Activated CD4-positive, alpha-beta memory T cell treated with anti-CD3 and anti-CD28 coated beads, Interleukin-2, amount 10 ng/mL, durations not matched to agents 7 days and 5 days (primary cell): ENCODE data around the gene ATP10D. TPM values are rescaled to one million over a fixed set of nuclear protein-coding genes. Genes with fewer than 3 reads are reported as not detected.
"Not testable (repeated sequence)": the region's sequence is repeated elsewhere in the genome, so short reads cannot be mapped to it uniquely, and the experiment has no call there.

Source experiments
- CTCF ChIA-PET: fragments of 350-600 bp; sonication (Branson Sonifier 250); formaldehyde crosslinking; loops from one replicate; lab custom pipeline; 2021; ENCODE audit warnings: antibody characterized with exemption, inconsistent platforms; lab: Charles Lee
- POLR2A ChIA-PET: fragments of 350-600 bp; sonication (Branson Sonifier 250); formaldehyde crosslinking; loops from one replicate; lab custom pipeline; 2021; ENCODE audit warnings: antibody characterized with exemption; lab: Charles Lee
- DNase-seq: peaks from one replicate; pipeline ENCODE4 v3.0.0-alpha.2; 2020
- H3K27ac Mint-ChIP-seq: one replicate; pipeline ENCODE4 v1.8.0; 2021; ENCODE audit warnings: mild to moderate bottlenecking, mixed read lengths
- H3K27me3 Mint-ChIP-seq: one replicate; pipeline ENCODE4 v1.8.0; 2021; ENCODE audit warnings: mixed read lengths
- H3K36me3 Mint-ChIP-seq: one replicate; pipeline ENCODE4 v1.8.0; 2021; ENCODE audit warnings: low read depth, mixed read lengths
- H3K4me1 Mint-ChIP-seq: one replicate; pipeline ENCODE4 v1.8.0; 2021; ENCODE audit warnings: mixed read lengths
- H3K4me3 Mint-ChIP-seq: one replicate; pipeline ENCODE4 v1.8.0; 2021; ENCODE audit warnings: mild to moderate bottlenecking, mixed read lengths
- H3K9me3 Mint-ChIP-seq: one replicate; pipeline ENCODE4 v1.8.0; 2021; ENCODE audit warnings: mixed read lengths
- total RNA-seq, 2 experiments: library from RNA; stranded (reverse); gene quantifications; one replicate each; pipeline ENCODE4 v1.2.3, GENCODE V29; 2021

The ATP10D gene
- total RNA-seq, 2 experiments from 2014 or later: 7.4 to 8.1 TPM

DNA sequence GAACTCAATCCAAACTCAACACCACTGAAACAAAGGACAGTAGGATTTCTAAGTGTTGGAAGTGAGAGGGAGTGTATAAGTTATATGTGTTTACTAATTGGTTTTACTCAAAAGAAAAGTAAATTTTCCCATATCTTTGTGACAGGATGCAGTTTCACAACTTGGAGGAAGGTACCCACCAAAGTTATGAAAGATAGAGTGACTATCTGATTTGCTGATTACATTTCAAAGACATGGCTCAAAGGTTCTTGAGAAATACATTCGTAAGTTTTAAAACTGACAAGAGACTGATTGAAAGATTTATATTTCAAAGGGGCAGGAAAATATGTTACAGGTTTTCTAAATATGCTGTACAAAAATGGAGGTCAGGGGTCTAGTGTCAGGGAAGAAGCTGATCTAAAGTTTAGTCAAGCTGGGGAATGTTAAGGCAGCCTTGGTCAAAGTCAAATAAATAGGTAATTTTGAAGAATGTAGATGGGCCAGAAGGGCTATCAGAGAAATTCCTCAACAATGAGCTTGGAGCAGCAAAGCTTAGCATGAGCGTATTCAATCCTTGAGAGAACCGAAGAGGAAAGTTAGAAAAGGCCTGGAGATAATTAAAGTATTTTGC lies 11.8 kb upstream of the ATP10D start:
- Mint-ChIP-seq H3K4me1 (no peaks in the 10 kb centered on the region), H3K27me3 (peaks cover 12% of the 10 kb centered on the region)
- DNase-seq: no peak

DNA sequence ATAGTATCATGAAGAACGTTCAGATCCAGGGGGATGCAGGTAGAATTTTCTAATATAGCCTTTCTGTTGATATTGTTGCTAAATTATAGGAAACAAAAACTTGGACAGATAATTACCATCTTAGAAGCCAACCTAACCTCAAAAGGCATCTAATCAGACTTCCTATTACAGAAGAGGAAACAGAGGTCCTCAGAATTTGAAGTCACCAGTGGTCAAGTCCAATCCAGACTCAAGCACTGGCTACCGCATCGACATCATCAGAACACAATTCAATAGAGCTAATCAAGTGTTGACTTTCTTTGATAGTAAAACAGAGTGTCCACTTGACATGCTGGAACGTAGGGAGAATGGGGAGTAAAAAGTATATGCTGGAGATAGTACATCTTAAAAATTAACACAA lies 10.3 kb upstream of the ATP10D start:
- no peaks in the 10 kb centered on the region for H3K9me3 Mint-ChIP-seq
- no peak for DNase-seq
- H3K27me3 Mint-ChIP-seq: peaks cover 14% of the 10 kb centered on the region
- H3K36me3 Mint-ChIP-seq: no peaks in the 10 kb centered on the region
- no peak overlapping the region for H3K27ac Mint-ChIP-seq
- no peak overlapping the region for H3K4me3 Mint-ChIP-seq
- POLR2A ChIA-PET: interaction anchor here (1.7 kb wide), 1 partner anchor 11 kb away, joined by 4 read pairs; the partner anchor contains the start of gene COMMD8
- CTCF ChIA-PET: no interaction called here
- no peaks in the 10 kb centered on the region for H3K4me1 Mint-ChIP-seq

More for the DNA sequence above, 11.8 kb upstream of the ATP10D start:
- POLR2A ChIA-PET: interaction anchor here (1.4 kb wide), 1 partner anchor 10 kb away, joined by 4 read pairs; the partner anchor contains the start of gene COMMD8
- no peak overlapping the region for H3K27ac Mint-ChIP-seq
- H3K4me3 Mint-ChIP-seq: no peak overlapping the region
- H3K9me3 Mint-ChIP-seq: no peaks in the 10 kb centered on the region
- H3K36me3 Mint-ChIP-seq: no peaks in the 10 kb centered on the region
- CTCF ChIA-PET: interaction anchor here (0.9 kb wide), 1 partner anchor 12 kb away, joined by 3 read pairs; the partner anchor contains the start of gene ATP10D

DNA sequence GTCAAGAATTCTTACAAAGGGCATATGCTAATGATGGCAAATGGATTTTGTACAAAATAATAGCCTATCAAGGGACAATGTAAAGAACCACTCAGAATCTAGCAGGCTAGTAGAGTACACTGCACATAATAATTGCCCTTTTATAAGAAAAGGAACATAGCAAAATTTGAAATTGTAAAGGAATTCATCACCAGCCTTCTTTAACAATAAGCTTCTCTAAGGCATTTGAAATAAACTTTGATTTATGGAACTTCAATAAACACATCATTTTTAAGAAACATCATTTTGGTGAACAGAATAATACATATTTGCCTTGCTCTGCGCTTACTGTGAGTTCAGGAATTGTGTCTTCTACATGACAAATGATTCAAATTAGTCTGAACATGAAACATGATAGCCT lies 9.7 kb upstream of the ATP10D start:
- H3K27ac Mint-ChIP-seq: no peak overlapping the region
- POLR2A ChIA-PET: interaction anchor here (1.7 kb wide), 1 partner anchor 12 kb away, joined by 4 read pairs; the partner anchor contains the start of gene COMMD8

DNA sequence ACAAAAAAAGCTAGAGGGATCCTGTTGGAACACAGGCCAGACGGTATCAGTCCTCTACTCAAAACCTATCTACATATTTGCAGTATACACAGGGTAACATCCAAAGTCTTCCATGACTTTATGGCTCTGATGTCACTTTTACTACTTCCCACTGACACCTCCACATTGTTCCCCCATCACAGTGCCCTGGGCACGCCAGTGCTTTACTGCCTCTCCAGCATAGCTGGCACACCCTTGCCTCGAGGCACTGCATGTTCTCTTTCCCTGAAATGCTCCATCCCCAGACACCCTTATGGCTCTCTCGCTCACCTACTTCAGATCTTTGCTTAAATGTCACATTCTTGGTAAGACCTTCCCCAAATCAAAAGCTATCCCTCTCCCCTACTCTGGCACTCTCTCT lies 6.3 kb upstream of the ATP10D start:
- CTCF ChIA-PET: interaction anchor here (0.9 kb wide), 1 partner anchor 85 kb away, joined by 3 read pairs; no protein-coding TSS in a partner anchor

More for the DNA sequence above, 9.7 kb upstream of the ATP10D start:
- Mint-ChIP-seq H3K4me1 (no peaks in the 10 kb centered on the region), H3K9me3 (no peaks in the 10 kb centered on the region), H3K4me3 (no peak overlapping the region), H3K36me3 (no peaks in the 10 kb centered on the region), H3K27me3 (peaks cover 16% of the 10 kb centered on the region)
- CTCF ChIA-PET: no interaction called here
- no peak for DNase-seq

DNA sequence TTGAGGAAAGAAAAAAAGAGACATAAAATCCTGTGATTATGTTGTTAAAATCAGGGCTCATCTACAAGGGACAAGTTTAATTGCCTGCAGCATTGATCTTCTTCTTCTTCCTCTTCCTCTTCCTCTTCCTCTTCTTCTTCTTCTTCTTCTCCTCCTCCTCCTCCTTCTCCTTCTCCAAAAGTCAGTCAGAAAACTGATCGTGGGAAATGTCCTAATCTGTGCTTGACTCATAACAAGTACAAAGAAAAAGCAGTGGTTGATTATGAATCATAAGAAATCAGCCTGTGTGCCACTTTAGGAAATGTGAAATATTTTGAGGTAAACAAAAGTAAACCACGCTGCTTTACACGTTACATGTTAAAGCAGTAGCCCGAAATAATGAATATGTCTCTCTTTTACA lies 2.7 kb upstream of the ATP10D start:
- Mint-ChIP-seq H3K36me3 (no peaks in the 10 kb centered on the region), H3K9me3 (no peaks in the 10 kb centered on the region), H3K27me3 (peaks cover 6% of the 10 kb centered on the region), H3K4me3 (no peak overlapping the region), H3K4me1 (peaks cover 29% of the 10 kb centered on the region), H3K27ac (no peak overlapping the region)
- CTCF ChIA-PET: interaction anchor here (2.4 to 3.6 kb wide), 2 partner anchors 19 to 82 kb away, joined by 13 to 22 read pairs; partner anchors contain the start of gene COMMD8
- no peak for DNase-seq
- POLR2A ChIA-PET: interaction anchor here (4.2 kb wide), 1 partner anchor 19 kb away, joined by 23 read pairs; the partner anchor contains the start of gene COMMD8

More for the DNA sequence above, 6.3 kb upstream of the ATP10D start:
- DNase-seq: no peak
- Mint-ChIP-seq H3K36me3 (no peaks in the 10 kb centered on the region), H3K9me3 (no peaks in the 10 kb centered on the region), H3K4me3 (no peak overlapping the region), H3K27me3 (peaks cover 12% of the 10 kb centered on the region), H3K27ac (no peak overlapping the region), H3K4me1 (peaks cover 6% of the 10 kb centered on the region)
- POLR2A ChIA-PET: no interaction called here

DNA sequence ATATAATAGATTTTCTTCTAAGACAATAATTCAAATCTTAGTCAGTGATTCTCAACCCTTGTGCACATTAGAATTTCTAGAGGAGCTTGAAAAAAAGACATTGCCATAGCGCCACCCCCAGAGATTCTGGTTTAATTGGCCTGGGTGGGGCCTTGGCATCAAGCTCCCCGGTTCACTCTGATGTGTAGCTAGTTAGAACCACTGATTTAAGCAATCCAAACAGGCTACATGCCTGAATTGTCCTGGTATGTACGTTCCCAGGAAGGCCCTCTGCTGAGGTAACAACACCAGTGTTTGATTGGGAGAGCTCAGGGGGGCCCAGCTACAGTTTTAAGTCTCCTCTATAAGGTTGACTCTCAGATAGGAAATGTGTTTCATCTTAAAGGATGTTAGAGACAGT lies 1.3 kb upstream of the ATP10D start:
- DNase-seq: no peak
- H3K4me3 Mint-ChIP-seq: no peak overlapping the region
- H3K27me3 Mint-ChIP-seq: peaks cover 4% of the 10 kb centered on the region
- ChIA-PET CTCF (interaction anchor here (2.2 to 3.6 kb wide), 3 partner anchors 10 to 80 kb away, joined by 8 to 22 read pairs (median 13); partner anchors contain the start of gene COMMD8), POLR2A (interaction anchor here (1.0 to 4.2 kb wide), 2 partner anchors 21 to 50 kb away, joined by 3 to 23 read pairs; partner anchors contain the start of gene COMMD8)
- no peaks in the 10 kb centered on the region for H3K9me3 Mint-ChIP-seq
- H3K27ac Mint-ChIP-seq: no peak overlapping the region
- H3K36me3 Mint-ChIP-seq: no peaks in the 10 kb centered on the region
- peaks cover 29% of the 10 kb centered on the region for H3K4me1 Mint-ChIP-seq

DNA sequence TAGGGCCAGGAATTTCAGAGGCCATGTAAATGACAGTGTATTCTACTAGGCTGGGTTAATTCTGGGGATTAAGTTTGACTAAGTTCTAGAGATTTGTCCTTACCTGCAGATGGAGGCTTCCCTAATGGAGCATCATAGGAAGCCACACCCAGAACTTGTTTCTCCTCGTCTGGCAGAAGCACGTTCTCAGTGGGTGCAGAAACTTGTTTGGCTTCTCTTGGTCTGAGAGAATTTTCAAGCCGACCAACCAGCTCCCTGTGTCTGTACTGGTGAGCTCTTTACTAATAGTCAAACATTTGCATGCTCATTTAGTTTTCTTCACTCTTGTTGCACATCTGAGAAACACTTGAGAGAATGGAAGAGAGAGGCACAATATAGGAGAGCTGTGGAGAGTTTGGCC lies 907 bp upstream of the ATP10D start:
- Mint-ChIP-seq H3K9me3 (no peaks in the 10 kb centered on the region), H3K4me1 (peaks cover 29% of the 10 kb centered on the region), H3K27me3 (peaks cover 4% of the 10 kb centered on the region), H3K36me3 (no peaks in the 10 kb centered on the region), H3K4me3 (peak overlapping the region; percentile 45), H3K27ac (peak overlapping the region; percentile 37)
- POLR2A ChIA-PET: interaction anchor here (1.0 to 4.2 kb wide), 4 partner anchors 9 to 50 kb away, joined by 3 to 23 read pairs (median 6); partner anchors contain the start of gene COMMD8
- CTCF ChIA-PET: interaction anchor here (2.2 to 3.6 kb wide), 3 partner anchors 10 to 80 kb away, joined by 8 to 22 read pairs (median 13); partner anchors contain the start of gene COMMD8
- DNase-seq: no peak

DNA sequence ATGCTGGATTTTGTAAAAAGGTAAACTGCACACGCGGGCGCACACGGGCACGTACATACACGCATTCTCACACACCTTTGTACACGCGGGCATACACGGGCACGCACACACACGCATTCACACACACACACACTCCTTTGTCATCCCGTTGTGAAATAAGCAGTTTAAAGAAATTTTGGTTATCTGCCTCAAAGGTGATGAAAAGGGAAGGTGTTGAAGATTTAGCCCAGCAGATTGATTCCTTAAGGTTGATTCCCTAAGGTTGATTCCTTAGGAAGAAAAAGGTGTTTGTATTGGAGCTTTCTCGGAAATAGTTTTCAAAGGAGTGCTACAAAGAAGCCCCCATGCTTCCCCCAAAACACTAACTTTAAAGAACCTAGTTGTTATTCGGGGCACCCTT lies 693 bp downstream of the ATP10D start:
- H3K9me3 Mint-ChIP-seq: no peaks in the 10 kb centered on the region
- POLR2A ChIA-PET: interaction anchor here (1.8 to 4.2 kb wide), 2 partner anchors 23 to 46 kb away, joined by 9 to 23 read pairs; partner anchors contain the start of gene COMMD8
- DNase-seq: no peak
- no peaks in the 10 kb centered on the region for H3K36me3 Mint-ChIP-seq
- CTCF ChIA-PET: interaction anchor here (1.7 to 3.6 kb wide), 3 partner anchors 8 to 78 kb away, joined by 8 to 22 read pairs (median 13); partner anchors contain the start of gene COMMD8
- peak overlapping the region; percentile 61 for H3K27ac Mint-ChIP-seq
- peaks cover 29% of the 10 kb centered on the region for H3K4me1 Mint-ChIP-seq
- H3K27me3 Mint-ChIP-seq: peaks cover 1% of the 10 kb centered on the region
- H3K4me3 Mint-ChIP-seq: peak overlapping the region; percentile 86

DNA sequence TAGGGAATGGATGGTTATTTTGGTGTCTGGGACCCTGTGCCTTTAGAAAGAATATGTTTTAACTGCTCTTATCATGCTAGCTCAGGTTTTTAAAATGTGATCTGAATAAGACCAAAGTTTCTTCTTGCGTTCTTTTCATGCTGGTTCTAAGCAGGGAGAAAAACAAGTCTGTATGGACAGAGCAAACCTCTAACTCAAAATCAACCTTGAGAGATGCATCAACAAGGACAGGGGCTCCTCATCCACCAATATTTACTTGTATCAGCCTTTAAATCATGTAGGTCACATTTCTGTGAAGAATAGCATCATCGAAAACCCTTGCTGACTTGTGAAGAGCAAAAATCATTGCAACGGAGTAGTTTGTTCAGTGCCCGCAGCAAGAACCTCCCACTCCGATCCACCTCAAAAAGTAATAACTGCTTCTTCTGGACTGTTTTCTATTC lies 1.2 kb downstream of the ATP10D start:
- peaks cover 29% of the 10 kb centered on the region for H3K4me1 Mint-ChIP-seq
- H3K9me3 Mint-ChIP-seq: no peaks in the 10 kb centered on the region
- peak overlapping the region; percentile 86 for H3K4me3 Mint-ChIP-seq
- H3K27ac Mint-ChIP-seq: no peak overlapping the region
- no peak for DNase-seq
- ChIA-PET CTCF (interaction anchor here (1.7 kb wide), 1 partner anchor 23 kb away, joined by 13 read pairs; the partner anchor contains the start of gene COMMD8), POLR2A (interaction anchor here (1.8 to 4.2 kb wide), 2 partner anchors 23 to 46 kb away, joined by 9 to 23 read pairs; partner anchors contain the start of gene COMMD8)
- H3K36me3 Mint-ChIP-seq: no peaks in the 10 kb centered on the region
- H3K27me3 Mint-ChIP-seq: peaks cover 1% of the 10 kb centered on the region

DNA sequence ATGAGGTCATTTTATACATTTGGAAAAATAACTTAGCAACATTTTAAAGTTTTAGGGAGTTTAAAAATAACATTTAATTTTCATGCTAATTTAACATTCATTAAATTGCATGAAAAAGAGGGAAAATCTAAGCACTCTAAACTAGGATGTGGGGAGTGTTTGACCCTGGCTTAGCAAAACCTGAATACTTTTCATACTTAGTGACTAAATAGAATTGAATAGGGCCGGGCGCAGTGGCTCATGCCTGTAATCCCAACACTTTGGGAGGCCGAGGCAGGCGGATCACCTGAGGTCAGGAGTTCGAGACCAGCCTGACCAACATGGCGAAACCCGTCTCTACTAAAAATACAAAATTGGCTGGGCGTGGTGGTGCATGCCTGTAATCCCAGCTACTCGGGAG lies 1.7 kb downstream of the ATP10D start:
- H3K36me3 Mint-ChIP-seq, CTCF ChIA-PET, H3K27ac Mint-ChIP-seq, H3K27me3 Mint-ChIP-seq, DNase-seq, H3K9me3 Mint-ChIP-seq, H3K4me3 Mint-ChIP-seq: not testable (repeated sequence)
- H3K4me1 Mint-ChIP-seq: peaks cover 29% of the 10 kb centered on the region
- POLR2A ChIA-PET: interaction anchor here (4.2 kb wide), 1 partner anchor 24 kb away, joined by 23 read pairs; the partner anchor contains the start of gene COMMD8

DNA sequence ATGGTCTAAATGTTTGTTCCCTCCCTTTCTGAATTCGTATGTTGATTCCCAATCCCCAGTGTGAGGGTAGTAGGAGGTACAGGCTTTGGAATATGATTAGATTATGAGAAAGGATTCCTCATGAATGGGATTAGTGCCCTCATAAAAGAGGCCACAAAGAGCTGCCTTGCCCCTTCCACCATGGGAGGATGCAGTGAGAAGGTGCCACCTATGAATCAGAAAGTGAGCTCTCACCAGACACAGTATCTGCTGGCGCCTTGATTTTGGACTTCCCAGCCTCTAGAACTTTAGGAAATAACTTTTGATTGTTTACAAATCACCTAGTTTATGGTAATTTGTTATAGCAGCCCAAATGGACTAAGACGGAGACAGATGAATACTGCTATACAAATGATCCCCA lies 3.6 kb downstream of the ATP10D start:
- H3K27ac Mint-ChIP-seq: no peak overlapping the region
- H3K4me3 Mint-ChIP-seq: no peak overlapping the region
- DNase-seq: no peak
- ChIA-PET POLR2A (no interaction called here), CTCF (no interaction called here)
- no peaks in the 10 kb centered on the region for H3K36me3 Mint-ChIP-seq
- H3K27me3 Mint-ChIP-seq: no peaks in the 10 kb centered on the region
- no peaks in the 10 kb centered on the region for H3K9me3 Mint-ChIP-seq
- H3K4me1 Mint-ChIP-seq: peaks cover 23% of the 10 kb centered on the region

DNA sequence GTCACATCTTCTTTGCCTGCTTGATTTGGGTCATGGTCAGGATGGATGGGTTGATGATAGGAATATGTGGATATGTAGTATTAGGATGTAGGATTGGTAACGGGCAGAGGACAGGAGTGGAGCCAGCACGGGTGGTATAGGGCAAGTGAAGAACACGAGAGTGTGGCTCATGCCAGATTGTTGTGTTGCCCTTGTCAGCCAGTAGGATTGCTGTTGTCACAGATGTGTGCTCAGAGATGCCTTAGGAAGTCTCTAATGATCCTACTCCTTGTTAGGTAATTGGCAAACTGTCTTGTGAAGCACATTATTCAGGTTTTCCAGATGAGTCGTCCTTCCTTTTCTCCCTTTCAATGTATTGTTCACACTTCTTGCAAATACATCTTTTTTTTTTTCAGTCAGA lies 5.5 kb downstream of the ATP10D start:
- Mint-ChIP-seq H3K9me3 (no peaks in the 10 kb centered on the region), H3K4me3 (no peak overlapping the region), H3K27me3 (no peaks in the 10 kb centered on the region), H3K4me1 (peaks cover 8% of the 10 kb centered on the region), H3K27ac (no peak overlapping the region), H3K36me3 (no peaks in the 10 kb centered on the region)
- CTCF ChIA-PET: no interaction called here
- DNase-seq: no peak
- POLR2A ChIA-PET: no interaction called here
